ENCODE measurements around the gene FYN.

DNA sequence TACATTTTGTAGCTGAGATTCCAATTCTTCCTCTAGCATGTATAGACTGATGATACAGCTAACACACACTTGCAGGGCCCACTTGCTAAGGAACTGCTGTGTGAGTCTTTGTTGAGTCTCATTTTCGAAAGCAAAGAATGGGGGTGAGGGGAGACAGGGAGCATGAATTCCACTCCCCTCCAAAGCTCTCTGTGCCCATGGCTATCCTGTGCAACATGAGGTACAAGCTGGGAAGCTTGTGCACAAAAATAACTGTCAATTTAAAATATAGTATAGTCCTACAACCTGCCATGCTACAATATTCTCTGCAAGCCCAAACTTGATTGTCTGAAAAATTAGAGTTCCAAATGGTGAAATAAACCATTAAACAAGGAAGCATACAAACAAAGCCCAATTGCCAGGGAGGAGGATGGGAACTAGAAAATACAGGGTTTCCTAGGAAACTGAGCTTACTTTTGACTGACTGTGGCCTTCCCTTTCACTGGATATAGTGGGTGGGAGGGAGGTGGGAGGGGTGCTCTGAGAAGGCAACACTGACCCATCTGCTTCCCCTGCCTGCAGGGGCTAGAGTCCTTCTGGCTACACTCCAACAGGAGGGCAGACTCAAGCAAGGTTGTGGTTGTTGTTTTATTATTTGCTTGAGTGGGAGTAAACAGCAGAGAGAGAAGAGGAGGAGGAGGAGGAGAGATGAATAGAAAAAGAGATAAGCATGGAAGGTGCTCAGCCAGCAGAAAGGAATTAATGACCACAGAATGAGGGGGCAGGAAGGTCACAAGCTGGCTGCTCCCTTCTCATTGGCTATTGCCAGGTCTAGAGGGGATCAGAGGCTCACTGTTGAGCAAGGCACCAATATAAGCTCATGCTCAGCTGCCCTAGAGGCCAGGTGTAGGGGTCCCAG is 84.6 kb downstream of the FYN start:
- TF ChIP-seq ZNF133 (tag by site-specific recombination; IDR thresholded peaks at IDR 0.05): no peak
- TF ChIP-seq CTCF (tag by site-specific recombination; IDR thresholded peaks at IDR 0.05): no peak
- TF ChIP-seq ZBTB21 (tag by site-specific recombination; IDR thresholded peaks at IDR 0.05): no peak
- TF ChIP-seq ZNF266 (tag by site-specific recombination; IDR thresholded peaks at IDR 0.05; ENCODE audit: low read depth): no peak
- TF ChIP-seq, protein P1, sequence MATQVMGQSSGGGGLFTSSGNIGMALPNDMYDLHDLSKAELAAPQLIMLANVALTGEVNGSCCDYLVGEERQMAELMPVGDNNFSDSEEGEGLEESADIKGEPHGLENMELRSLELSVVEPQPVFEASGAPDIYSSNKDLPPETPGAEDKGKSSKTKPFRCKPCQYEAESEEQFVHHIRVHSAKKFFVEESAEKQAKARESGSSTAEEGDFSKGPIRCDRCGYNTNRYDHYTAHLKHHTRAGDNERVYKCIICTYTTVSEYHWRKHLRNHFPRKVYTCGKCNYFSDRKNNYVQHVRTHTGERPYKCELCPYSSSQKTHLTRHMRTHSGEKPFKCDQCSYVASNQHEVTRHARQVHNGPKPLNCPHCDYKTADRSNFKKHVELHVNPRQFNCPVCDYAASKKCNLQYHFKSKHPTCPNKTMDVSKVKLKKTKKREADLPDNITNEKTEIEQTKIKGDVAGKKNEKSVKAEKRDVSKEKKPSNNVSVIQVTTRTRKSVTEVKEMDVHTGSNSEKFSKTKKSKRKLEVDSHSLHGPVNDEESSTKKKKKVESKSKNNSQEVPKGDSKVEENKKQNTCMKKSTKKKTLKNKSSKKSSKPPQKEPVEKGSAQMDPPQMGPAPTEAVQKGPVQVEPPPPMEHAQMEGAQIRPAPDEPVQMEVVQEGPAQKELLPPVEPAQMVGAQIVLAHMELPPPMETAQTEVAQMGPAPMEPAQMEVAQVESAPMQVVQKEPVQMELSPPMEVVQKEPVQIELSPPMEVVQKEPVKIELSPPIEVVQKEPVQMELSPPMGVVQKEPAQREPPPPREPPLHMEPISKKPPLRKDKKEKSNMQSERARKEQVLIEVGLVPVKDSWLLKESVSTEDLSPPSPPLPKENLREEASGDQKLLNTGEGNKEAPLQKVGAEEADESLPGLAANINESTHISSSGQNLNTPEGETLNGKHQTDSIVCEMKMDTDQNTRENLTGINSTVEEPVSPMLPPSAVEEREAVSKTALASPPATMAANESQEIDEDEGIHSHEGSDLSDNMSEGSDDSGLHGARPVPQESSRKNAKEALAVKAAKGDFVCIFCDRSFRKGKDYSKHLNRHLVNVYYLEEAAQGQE (tag by site-specific recombination; IDR thresholded peaks at IDR 0.05): no peak
- no peak for TF ChIP-seq ZNF792 (tag by site-specific recombination; IDR thresholded peaks at IDR 0.05)
- TF ChIP-seq ZNF48 (tag by site-specific recombination; IDR thresholded peaks at IDR 0.05): no peak
- no peak for TF ChIP-seq ZNF626 (tag by site-specific recombination; IDR thresholded peaks at IDR 0.05)
- no peak for TF ChIP-seq ZNF560 (tag by site-specific recombination; IDR thresholded peaks at IDR 0.05; ENCODE audit: borderline replicate concordance)
- no peak for TF ChIP-seq SP2 (tag by site-specific recombination; IDR thresholded peaks at IDR 0.05)

Data from HEK293 (cell line).